ENCODE measurements around the gene EPHA2. TPM values are rescaled to one million over a fixed set of nuclear protein-coding genes. Genes with fewer than 3 reads are reported as not detected.

Gene EPHA2
- total RNA-seq, 1 donor from 2014 or later = 76.3 TPM

DNA sequence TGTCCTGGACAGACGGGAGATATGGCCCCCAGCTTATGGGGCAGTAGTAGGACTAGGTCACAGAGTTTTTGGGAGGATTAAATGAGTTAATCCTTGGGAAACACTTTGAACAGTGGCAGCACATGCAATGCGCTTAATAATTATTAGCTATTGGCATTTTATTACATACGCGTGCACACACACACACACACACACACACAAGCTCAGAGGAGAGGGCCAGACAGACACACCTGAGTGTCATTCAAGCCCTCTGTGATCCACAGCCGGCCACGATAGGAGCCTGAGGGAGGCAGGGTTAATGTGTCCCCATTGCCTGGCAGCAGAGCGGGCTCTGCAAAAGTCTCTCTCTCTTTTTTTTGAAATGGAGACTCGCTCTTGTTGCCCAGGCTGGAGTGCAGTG lies 37.9 kb downstream of the EPHA2 start:
- Mint-ChIP-seq H3K4me1 (peaks cover 35% of the 10 kb centered on the region), H3K27ac (peak overlapping the region; percentile 32), H3K4me3 (no peak overlapping the region), H3K27me3 (ENCODE audit: low read depth) (no peaks in the 10 kb centered on the region), H3K9me3 (no peaks in the 10 kb centered on the region), H3K36me3 (peaks cover 2% of the 10 kb centered on the region)
- no peak for DNase-seq (ENCODE audit: low spot score in 2 of 2, unreplicated experiment in 2 of 2)
- TF ChIP-seq CTCF (IDR thresholded peaks at IDR 0.05; ENCODE audit: unreplicated experiment) = no peak

DNA sequence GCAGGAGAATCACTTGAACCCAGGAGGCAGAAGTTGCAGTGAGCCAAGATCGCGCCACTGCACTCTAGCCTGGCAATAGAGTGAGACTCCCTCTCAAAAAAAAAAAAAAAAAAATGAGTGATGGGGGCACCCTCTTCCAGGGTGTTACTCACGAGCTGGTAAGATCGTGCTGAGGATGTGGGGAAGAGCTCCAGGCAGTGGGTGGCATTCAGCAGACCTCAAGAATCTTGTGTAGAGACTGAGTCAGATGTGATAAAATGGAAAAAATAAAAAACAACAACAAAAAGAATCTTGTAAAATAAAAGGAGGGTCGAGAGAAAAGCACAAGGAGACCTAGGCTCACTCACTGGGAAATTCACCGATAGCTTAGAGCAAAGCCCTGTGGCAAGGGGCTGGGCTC lies 38.5 kb downstream of the EPHA2 start:
- no peak for TF ChIP-seq CTCF (IDR thresholded peaks at IDR 0.05; ENCODE audit: unreplicated experiment)
- peaks cover 38% of the 10 kb centered on the region for H3K4me1 Mint-ChIP-seq
- H3K27ac Mint-ChIP-seq = peak overlapping the region; percentile 32
- H3K4me3 Mint-ChIP-seq = no peak overlapping the region
- no peak for DNase-seq (ENCODE audit: low spot score in 2 of 2, unreplicated experiment in 2 of 2)
- H3K36me3 Mint-ChIP-seq = no peaks in the 10 kb centered on the region
- no peaks in the 10 kb centered on the region for H3K27me3 Mint-ChIP-seq (ENCODE audit: low read depth)
- H3K9me3 Mint-ChIP-seq = no peaks in the 10 kb centered on the region

GRCh38 chr1:16116625-16117024 lies 39.2 kb downstream of the EPHA2 start:
- DNase-seq (ENCODE audit: low spot score in 2 of 2, unreplicated experiment in 2 of 2) = no peak

DNA sequence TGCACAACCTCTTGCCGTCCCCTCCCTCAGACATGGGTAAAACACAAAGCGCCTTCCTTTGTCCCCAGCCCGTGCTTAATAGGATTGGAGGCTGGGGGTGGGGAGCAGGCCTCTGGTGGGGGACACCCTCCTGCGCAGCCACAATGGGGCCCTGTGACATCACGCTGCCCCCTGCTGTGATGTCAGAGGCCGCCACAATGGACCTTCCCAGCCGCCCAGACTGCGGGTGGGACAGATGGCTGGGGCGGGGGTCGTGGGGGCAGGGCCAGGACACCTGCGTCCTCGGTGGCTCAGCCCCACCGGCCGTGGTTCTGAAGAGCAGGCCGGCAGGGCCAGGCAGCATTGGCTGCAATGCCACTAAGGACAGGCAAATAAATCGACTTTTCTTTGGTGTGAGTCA lies 39.9 kb downstream of the EPHA2 start:
- Mint-ChIP-seq H3K27me3 (ENCODE audit: low read depth) (no peaks in the 10 kb centered on the region), H3K9me3 (no peaks in the 10 kb centered on the region), H3K27ac (peak overlapping the region; percentile 68), H3K36me3 (no peaks in the 10 kb centered on the region), H3K4me1 (peaks cover 52% of the 10 kb centered on the region), H3K4me3 (no peak overlapping the region)
- no peak for DNase-seq (ENCODE audit: low spot score in 2 of 2, unreplicated experiment in 2 of 2)
- no peak for TF ChIP-seq CTCF (IDR thresholded peaks at IDR 0.05; ENCODE audit: unreplicated experiment)

More at GRCh38 chr1:16116625-16117024, 39.2 kb downstream of the EPHA2 start:
- no peak overlapping the region for H3K4me3 Mint-ChIP-seq
- H3K27me3 Mint-ChIP-seq (ENCODE audit: low read depth) = no peaks in the 10 kb centered on the region
- peaks cover 45% of the 10 kb centered on the region for H3K4me1 Mint-ChIP-seq
- peak overlapping the region; percentile 68 for H3K27ac Mint-ChIP-seq
- no peaks in the 10 kb centered on the region for H3K36me3 Mint-ChIP-seq
- TF ChIP-seq CTCF (IDR thresholded peaks at IDR 0.05; ENCODE audit: unreplicated experiment) = no peak
- H3K9me3 Mint-ChIP-seq = no peaks in the 10 kb centered on the region

DNA sequence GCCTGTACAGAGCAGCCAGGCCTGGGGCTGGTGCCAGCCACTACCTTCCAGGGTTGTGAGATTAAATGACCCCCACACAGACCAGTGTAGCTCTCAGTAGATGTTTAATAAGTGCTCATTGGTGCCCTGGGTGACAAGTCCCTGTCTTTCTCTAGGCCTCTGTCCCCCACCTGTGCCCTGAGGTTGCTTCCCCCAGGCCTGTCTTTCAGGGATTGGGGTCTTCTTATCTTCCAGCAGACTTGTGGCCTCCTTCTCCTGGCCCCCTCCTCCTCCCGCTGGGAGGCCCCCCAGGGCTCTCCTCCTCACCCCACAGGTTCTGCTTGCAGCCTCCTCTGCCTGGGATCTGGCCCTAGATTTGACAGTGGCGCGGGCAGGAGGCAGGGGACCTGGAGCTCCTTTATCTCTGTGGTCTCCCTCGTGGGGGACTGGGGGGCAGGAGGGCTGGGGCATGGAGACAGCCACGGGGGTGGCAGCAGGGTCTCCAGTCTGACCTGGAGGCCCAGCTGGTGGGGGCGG lies 40.3 kb downstream of the EPHA2 start:
- Mint-ChIP-seq H3K4me1 (peaks cover 54% of the 10 kb centered on the region), H3K27ac (peak overlapping the region; percentile 43), H3K9me3 (no peaks in the 10 kb centered on the region), H3K4me3 (no peak overlapping the region), H3K27me3 (ENCODE audit: low read depth) (no peaks in the 10 kb centered on the region), H3K36me3 (no peaks in the 10 kb centered on the region)
- DNase-seq (ENCODE audit: low spot score in 2 of 2, unreplicated experiment in 2 of 2) = no peak
- TF ChIP-seq CTCF (IDR thresholded peaks at IDR 0.05; ENCODE audit: unreplicated experiment) = no peak
